K562 (cell line): ENCODE measurements around the gene BMF. TPM values are rescaled to one million over a fixed set of nuclear protein-coding genes. Genes with fewer than 3 reads are reported as not detected.

Source experiments
- ESRRA ChIP-seq: fragments of 450-650 bp; IDR thresholded peaks from 2 replicates; pipeline ENCODE4 v1.6.1; 2014; ENCODE audit warnings: low read depth, mild to moderate bottlenecking, moderate library complexity, borderline replicate concordance
- FOXM1 ChIP-seq, 2 experiments: fragments of 450-650 bp in 1 of 2; sonication (generic) in 1 of 2; formaldehyde crosslinking in 1 of 2; IDR thresholded peaks; 2 replicates each; pipeline versions ENCODE4 v1.6.1 to v1.9.0; 2017 to 2022; ENCODE audit warnings: low read depth in 2 of 2, mild to moderate bottlenecking in 2 of 2, missing genetic modification reagents in 1 of 2, moderate library complexity in 1 of 2
- HDAC8 ChIP-seq: fragments of 450-650 bp; IDR thresholded peaks from 2 replicates; pipeline ENCODE4 v1.6.1; 2016; ENCODE audit warnings: mild to moderate bottlenecking, missing genetic modification characterization, moderate library complexity, missing compliant biosample characterization
- MCM5 ChIP-seq: fragments of 450-650 bp; IDR thresholded peaks from 2 replicates; pipeline ENCODE4 v1.6.1; 2016; ENCODE audit warnings: low read depth
- MEF2D ChIP-seq: conservative IDR thresholded peaks from 2 replicates; pipeline ENCODE4 v1.6.1; 2016; ENCODE audit warnings: low read depth, missing genetic modification characterization, missing compliant biosample characterization
- TEAD1 ChIP-seq, 2 experiments: fragments of 450-650 bp in 1 of 2; sonication (generic) in 1 of 2; formaldehyde crosslinking; IDR thresholded peaks; 2 replicates each; pipeline versions ENCODE4 v1.4.0 to v1.8.0; 2020 to 2022; ENCODE audit warnings: mild to moderate bottlenecking in 2 of 2, missing genetic modification reagents in 1 of 2
- ZC3H8 ChIP-seq: fragments of 450-650 bp; IDR thresholded peaks from 2 replicates; pipeline ENCODE4 v1.6.1; 2017
- ZEB2 ChIP-seq: fragments of 450-650 bp; IDR thresholded peaks from 2 replicates; pipeline ENCODE4 v1.6.1; 2016
- ZKSCAN1 ChIP-seq: fragments of 150-350 bp; IDR thresholded peaks from 2 replicates; pipeline ENCODE4 v1.6.1; 2016; ENCODE audit warnings: low read depth, low read length
- ZNF274 ChIP-seq: IDR thresholded peaks from 2 replicates; pipeline ENCODE4 v1.6.1; 2011; ENCODE audit warnings: low read depth, mild to moderate bottlenecking, low read length, moderate library complexity, borderline replicate concordance
- polyA plus RNA-seq, 8 experiments: library from polyadenylated mRNA; depleted of rRNA in 4 of 8; stranded (reverse) in 5 of 8; unstranded in 3 of 8; fragments of >200 nt; fragmentation: Nextera tagmentation in 2 of 8; fragmentation: Illumina TruSeq in 1 of 8; extraction: Ambion mirVana in 2 of 8; extraction: Trizol in 1 of 8; gene quantifications; 2 replicates each; pipeline versions ENCODE4 v1.2.1 to v1.2.3, GENCODE V29; 2011 to 2014; ENCODE audit warnings: inconsistent platforms in 1 of 8, missing spikeins in 1 of 8
- total RNA-seq, 7 experiments: library from RNA; depleted of rRNA in 6 of 7; stranded (reverse); fragments of >200 nt in 6 of 7; fragmentation: Illumina TruSeq in 2 of 7; extraction: Trizol in 2 of 7; gene quantifications; 2 replicates each; pipeline versions ENCODE4 v1.2.1 to v1.2.3, GENCODE V29; 2011 to 2021; ENCODE audit warnings: low replicate concordance in 1 of 7
- TF ChIP-seq, protein P1 (sequence below): fragments of 250-450 bp; sonication (Bioruptor Pico); IDR thresholded peaks from 2 replicates; pipeline ENCODE4 v1.5.0; 2020; ENCODE audit warnings: mild to moderate bottlenecking, borderline replicate concordance
- TF ChIP-seq, protein P2 (sequence below): fragments of 450-650 bp; formaldehyde crosslinking; IDR thresholded peaks from 2 replicates; pipeline ENCODE4 v1.4.0; 2020; ENCODE audit warnings: mild to moderate bottlenecking, moderate library complexity
- TF ChIP-seq, protein P3 (sequence below): sonication (generic); formaldehyde crosslinking; IDR thresholded peaks from 2 replicates; pipeline ENCODE4 v1.8.0; 2022; ENCODE audit warnings: mild to moderate bottlenecking, missing genetic modification reagents, borderline replicate concordance
- TF ChIP-seq, protein P4 (sequence below): sonication (generic); formaldehyde crosslinking; IDR thresholded peaks from 2 replicates; pipeline ENCODE4 v1.5.0; 2020; ENCODE audit warnings: missing genetic modification reagents
- TF ChIP-seq, protein P5 (sequence below): fragments of 250-450 bp; sonication (Bioruptor Pico); IDR thresholded peaks from 2 replicates; pipeline ENCODE4 v1.8.0; 2022; ENCODE audit warnings: moderate library complexity, mild to moderate bottlenecking, inconsistent platforms
- TF ChIP-seq, protein P6 (sequence below): fragments of 250-450 bp; sonication (Bioruptor Pico); IDR thresholded peaks from 2 replicates; pipeline ENCODE4 v1.5.0; 2021

The BMF gene
- total and polyA plus RNA-seq, 9 of the 15 experiments (the other 6 are each of a cell fraction or from before 2014, with no cell fraction given) = 0.25 to 0.91 (median 0.59) TPM; not detected in 2

DNA sequence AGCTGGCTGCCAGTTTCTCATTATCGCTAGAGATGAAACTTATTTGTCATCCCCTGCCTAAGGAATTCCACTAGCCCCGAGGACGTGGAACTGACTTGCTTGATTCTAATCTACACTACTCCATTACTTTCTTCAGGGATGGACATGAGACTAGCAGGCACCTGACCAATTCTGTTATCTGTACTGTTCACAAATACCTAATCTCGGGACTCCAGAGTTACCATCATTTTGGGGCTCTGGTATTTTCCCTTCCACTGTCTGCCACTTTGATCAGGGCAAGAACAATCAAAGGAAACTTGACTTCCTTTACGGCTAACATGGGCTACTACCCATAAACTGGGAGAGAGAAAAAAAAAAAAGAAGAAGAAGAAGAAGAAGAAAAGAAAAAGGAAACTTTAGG, 27.8 kb downstream of the BMF start (continued):
- TF ChIP-seq MCM5 = no peak
- peak; percentile 40; the same call in 1 of the 2 replicates for TF ChIP-seq FOXM1 (IDR thresholded peaks at IDR 0.05; ENCODE audit: low read depth)
- TF ChIP-seq FOXM1 (CRISPR knock-in tag; IDR thresholded peaks at IDR 0.05; ENCODE audit: low read depth) = no peak
- TF ChIP-seq, protein P1, sequence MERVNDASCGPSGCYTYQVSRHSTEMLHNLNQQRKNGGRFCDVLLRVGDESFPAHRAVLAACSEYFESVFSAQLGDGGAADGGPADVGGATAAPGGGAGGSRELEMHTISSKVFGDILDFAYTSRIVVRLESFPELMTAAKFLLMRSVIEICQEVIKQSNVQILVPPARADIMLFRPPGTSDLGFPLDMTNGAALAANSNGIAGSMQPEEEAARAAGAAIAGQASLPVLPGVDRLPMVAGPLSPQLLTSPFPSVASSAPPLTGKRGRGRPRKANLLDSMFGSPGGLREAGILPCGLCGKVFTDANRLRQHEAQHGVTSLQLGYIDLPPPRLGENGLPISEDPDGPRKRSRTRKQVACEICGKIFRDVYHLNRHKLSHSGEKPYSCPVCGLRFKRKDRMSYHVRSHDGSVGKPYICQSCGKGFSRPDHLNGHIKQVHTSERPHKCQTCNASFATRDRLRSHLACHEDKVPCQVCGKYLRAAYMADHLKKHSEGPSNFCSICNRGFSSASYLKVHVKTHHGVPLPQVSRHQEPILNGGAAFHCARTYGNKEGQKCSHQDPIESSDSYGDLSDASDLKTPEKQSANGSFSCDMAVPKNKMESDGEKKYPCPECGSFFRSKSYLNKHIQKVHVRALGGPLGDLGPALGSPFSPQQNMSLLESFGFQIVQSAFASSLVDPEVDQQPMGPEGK (CRISPR knock-in tag) = no peak
- TF ChIP-seq ZNF274 = no peak
- TF ChIP-seq, protein P2, sequence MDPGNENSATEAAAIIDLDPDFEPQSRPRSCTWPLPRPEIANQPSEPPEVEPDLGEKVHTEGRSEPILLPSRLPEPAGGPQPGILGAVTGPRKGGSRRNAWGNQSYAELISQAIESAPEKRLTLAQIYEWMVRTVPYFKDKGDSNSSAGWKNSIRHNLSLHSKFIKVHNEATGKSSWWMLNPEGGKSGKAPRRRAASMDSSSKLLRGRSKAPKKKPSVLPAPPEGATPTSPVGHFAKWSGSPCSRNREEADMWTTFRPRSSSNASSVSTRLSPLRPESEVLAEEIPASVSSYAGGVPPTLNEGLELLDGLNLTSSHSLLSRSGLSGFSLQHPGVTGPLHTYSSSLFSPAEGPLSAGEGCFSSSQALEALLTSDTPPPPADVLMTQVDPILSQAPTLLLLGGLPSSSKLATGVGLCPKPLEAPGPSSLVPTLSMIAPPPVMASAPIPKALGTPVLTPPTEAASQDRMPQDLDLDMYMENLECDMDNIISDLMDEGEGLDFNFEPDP (CRISPR knock-in tag) = no peak
- TF ChIP-seq, protein P3, sequence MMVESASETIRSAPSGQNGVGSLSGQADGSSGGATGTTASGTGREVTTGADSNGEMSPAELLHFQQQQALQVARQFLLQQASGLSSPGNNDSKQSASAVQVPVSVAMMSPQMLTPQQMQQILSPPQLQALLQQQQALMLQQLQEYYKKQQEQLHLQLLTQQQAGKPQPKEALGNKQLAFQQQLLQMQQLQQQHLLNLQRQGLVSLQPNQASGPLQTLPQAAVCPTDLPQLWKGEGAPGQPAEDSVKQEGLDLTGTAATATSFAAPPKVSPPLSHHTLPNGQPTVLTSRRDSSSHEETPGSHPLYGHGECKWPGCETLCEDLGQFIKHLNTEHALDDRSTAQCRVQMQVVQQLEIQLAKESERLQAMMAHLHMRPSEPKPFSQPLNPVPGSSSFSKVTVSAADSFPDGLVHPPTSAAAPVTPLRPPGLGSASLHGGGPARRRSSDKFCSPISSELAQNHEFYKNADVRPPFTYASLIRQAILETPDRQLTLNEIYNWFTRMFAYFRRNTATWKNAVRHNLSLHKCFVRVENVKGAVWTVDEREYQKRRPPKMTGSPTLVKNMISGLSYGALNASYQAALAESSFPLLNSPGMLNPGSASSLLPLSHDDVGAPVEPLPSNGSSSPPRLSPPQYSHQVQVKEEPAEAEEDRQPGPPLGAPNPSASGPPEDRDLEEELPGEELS (CRISPR knock-in tag) = no peak
- peak; percentile 71 for TF ChIP-seq ZEB2
- TF ChIP-seq, protein P4, sequence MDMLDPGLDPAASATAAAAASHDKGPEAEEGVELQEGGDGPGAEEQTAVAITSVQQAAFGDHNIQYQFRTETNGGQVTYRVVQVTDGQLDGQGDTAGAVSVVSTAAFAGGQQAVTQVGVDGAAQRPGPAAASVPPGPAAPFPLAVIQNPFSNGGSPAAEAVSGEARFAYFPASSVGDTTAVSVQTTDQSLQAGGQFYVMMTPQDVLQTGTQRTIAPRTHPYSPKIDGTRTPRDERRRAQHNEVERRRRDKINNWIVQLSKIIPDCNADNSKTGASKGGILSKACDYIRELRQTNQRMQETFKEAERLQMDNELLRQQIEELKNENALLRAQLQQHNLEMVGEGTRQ (CRISPR knock-in tag) = no peak
- TF ChIP-seq ESRRA = no peak
- no peak; a peak in 1 of 4 replicates for TF ChIP-seq TEAD1 (CRISPR knock-in tag; IDR thresholded peaks at IDR 0.05)
- TF ChIP-seq, protein P5, sequence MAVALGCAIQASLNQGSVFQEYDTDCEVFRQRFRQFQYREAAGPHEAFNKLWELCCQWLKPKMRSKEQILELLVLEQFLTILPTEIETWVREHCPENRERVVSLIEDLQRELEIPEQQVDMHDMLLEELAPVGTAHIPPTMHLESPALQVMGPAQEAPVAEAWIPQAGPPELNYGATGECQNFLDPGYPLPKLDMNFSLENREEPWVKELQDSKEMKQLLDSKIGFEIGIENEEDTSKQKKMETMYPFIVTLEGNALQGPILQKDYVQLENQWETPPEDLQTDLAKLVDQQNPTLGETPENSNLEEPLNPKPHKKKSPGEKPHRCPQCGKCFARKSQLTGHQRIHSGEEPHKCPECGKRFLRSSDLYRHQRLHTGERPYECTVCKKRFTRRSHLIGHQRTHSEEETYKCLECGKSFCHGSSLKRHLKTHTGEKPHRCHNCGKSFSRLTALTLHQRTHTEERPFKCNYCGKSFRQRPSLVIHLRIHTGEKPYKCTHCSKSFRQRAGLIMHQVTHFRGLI (CRISPR knock-in tag) = 0 out of 2 replicates have a peak, but pooled peaks have one; percentile 10
- TF ChIP-seq ZC3H8 = no peak
- 0 out of 2 replicates have a peak, but pooled peaks have one; percentile 48 for TF ChIP-seq MEF2D
- TF ChIP-seq HDAC8 (tag) = no peak
- TF ChIP-seq, protein P6, sequence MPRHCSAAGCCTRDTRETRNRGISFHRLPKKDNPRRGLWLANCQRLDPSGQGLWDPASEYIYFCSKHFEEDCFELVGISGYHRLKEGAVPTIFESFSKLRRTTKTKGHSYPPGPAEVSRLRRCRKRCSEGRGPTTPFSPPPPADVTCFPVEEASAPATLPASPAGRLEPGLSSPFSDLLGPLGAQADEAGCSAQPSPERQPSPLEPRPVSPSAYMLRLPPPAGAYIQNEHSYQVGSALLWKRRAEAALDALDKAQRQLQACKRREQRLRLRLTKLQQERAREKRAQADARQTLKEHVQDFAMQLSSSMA (CRISPR knock-in tag) = no peak
- no peak for TF ChIP-seq ZKSCAN1
